ENCODE measurements around the gene INTS1.

DNA sequence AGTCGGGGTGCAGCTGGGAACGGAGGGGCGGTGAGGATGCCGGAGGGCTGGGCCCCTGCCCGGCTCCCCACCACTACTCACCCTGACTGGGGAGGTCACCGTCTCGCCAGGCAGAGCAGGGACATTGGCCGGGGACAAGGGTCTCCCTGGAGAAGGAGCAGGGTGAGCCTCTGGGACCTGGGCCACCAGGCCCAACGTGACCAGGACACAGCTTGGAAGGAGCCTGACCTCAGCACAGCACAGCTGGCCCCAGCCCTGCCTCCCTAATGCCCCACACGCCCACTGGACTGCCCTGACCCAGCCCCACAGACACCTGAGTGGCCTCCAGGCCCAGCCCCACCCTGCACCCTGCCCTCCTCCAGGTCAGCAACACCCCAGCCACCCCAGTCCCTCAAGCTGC lies 66.0 kb downstream of the INTS1 start:
- TF ChIP-seq POLR2AphosphoS5 (IDR thresholded peaks at IDR 0.05; ENCODE audit: low read depth) (no peak), EZH2phosphoT487 (IDR thresholded peaks at IDR 0.05; ENCODE audit: unreplicated experiment) (no peak), CREB1 (CRISPR knock-in tag; IDR thresholded peaks at IDR 0.05; ENCODE audit: low read depth) (no peak), EZH2 (IDR thresholded peaks at IDR 0.05; ENCODE audit: low read depth, unreplicated experiment) (no peak)
- TF ChIP-seq, protein P1, sequence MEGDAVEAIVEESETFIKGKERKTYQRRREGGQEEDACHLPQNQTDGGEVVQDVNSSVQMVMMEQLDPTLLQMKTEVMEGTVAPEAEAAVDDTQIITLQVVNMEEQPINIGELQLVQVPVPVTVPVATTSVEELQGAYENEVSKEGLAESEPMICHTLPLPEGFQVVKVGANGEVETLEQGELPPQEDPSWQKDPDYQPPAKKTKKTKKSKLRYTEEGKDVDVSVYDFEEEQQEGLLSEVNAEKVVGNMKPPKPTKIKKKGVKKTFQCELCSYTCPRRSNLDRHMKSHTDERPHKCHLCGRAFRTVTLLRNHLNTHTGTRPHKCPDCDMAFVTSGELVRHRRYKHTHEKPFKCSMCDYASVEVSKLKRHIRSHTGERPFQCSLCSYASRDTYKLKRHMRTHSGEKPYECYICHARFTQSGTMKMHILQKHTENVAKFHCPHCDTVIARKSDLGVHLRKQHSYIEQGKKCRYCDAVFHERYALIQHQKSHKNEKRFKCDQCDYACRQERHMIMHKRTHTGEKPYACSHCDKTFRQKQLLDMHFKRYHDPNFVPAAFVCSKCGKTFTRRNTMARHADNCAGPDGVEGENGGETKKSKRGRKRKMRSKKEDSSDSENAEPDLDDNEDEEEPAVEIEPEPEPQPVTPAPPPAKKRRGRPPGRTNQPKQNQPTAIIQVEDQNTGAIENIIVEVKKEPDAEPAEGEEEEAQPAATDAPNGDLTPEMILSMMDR (conservative IDR thresholded peaks at IDR 0.05; ENCODE audit: low read depth in 2 of 2), result no peak
- TF ChIP-seq, protein P2, sequence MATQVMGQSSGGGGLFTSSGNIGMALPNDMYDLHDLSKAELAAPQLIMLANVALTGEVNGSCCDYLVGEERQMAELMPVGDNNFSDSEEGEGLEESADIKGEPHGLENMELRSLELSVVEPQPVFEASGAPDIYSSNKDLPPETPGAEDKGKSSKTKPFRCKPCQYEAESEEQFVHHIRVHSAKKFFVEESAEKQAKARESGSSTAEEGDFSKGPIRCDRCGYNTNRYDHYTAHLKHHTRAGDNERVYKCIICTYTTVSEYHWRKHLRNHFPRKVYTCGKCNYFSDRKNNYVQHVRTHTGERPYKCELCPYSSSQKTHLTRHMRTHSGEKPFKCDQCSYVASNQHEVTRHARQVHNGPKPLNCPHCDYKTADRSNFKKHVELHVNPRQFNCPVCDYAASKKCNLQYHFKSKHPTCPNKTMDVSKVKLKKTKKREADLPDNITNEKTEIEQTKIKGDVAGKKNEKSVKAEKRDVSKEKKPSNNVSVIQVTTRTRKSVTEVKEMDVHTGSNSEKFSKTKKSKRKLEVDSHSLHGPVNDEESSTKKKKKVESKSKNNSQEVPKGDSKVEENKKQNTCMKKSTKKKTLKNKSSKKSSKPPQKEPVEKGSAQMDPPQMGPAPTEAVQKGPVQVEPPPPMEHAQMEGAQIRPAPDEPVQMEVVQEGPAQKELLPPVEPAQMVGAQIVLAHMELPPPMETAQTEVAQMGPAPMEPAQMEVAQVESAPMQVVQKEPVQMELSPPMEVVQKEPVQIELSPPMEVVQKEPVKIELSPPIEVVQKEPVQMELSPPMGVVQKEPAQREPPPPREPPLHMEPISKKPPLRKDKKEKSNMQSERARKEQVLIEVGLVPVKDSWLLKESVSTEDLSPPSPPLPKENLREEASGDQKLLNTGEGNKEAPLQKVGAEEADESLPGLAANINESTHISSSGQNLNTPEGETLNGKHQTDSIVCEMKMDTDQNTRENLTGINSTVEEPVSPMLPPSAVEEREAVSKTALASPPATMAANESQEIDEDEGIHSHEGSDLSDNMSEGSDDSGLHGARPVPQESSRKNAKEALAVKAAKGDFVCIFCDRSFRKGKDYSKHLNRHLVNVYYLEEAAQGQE (IDR thresholded peaks at IDR 0.05; ENCODE audit: unreplicated experiment), result no peak

Data from GM23338 (cell line).